C4-2B (cell line): ENCODE results near the gene TDRD3.

Experiments used
- CTCF ChIP-seq: fragments of 450-650 bp; conservative IDR thresholded peaks from 2 replicates; pipeline ENCODE4 v1.5.1; 2017; ENCODE audit warnings: mild to moderate bottlenecking
- ZFX ChIP-seq: fragments of 450-650 bp; IDR thresholded peaks from 2 replicates; pipeline ENCODE4 v1.6.1; 2017

- TF ChIP-seq CTCF (no peak), ZFX (no peak)
Observed at GRCh38 chr13:60398907-60399589, 2.0 kb downstream of the TDRD3 start.
